Measurements from ENCODE around the gene VCAM1. TPM values are rescaled to one million over a fixed set of nuclear protein-coding genes. Genes with fewer than 3 reads are reported as not detected.
"Not testable (repeated sequence)": the region's sequence is repeated elsewhere in the genome, so short reads cannot be mapped to it uniquely, and the experiment has no call there.

VCAM1 gene
- total RNA-seq, 1 experiment from 2014 or later, result not detected

GRCh38 chr1:100778748-100779147 lies 59.2 kb downstream of the VCAM1 start:
- Histone ChIP-seq H2AFZ (ENCODE audit: low read length) (no peak overlapping the region), H3K4me3 (ENCODE audit: low read length) (no peak overlapping the region), H3K79me2 (ENCODE audit: low read length) (no peaks in the 10 kb centered on the region), H4K20me1 (ENCODE audit: low read length) (no peaks in the 10 kb centered on the region), H3K4me1 (ENCODE audit: insufficient read depth, low read length) (no peaks in the 10 kb centered on the region), H3K27me3 (ENCODE audit: low read length) (no peaks in the 10 kb centered on the region), H3K9me2 (replicated peaks; ENCODE audit: low read length) (no peaks in the 10 kb centered on the region), H3K4me2 (ENCODE audit: low read length) (no peak overlapping the region), H3K27ac (ENCODE audit: low read length) (no peak overlapping the region), H3F3A (ENCODE audit: low read length, unreplicated experiment) (no peaks in the 10 kb centered on the region), H3K9me3 (ENCODE audit: low read length) (no peaks in the 10 kb centered on the region), H3K9ac (ENCODE audit: low read length) (no peak overlapping the region), H3K36me3 (ENCODE audit: low read depth, low read length) (no peaks in the 10 kb centered on the region)
- DNase-seq (no peak), ATAC-seq (no peak)
- BruUV-seq (replicated peaks), result no TSS peak
- TF ChIP-seq EZH2 (IDR thresholded peaks at IDR 0.05; ENCODE audit: low read length, unreplicated experiment), result no peak
- TF ChIP-seq, protein P1, sequence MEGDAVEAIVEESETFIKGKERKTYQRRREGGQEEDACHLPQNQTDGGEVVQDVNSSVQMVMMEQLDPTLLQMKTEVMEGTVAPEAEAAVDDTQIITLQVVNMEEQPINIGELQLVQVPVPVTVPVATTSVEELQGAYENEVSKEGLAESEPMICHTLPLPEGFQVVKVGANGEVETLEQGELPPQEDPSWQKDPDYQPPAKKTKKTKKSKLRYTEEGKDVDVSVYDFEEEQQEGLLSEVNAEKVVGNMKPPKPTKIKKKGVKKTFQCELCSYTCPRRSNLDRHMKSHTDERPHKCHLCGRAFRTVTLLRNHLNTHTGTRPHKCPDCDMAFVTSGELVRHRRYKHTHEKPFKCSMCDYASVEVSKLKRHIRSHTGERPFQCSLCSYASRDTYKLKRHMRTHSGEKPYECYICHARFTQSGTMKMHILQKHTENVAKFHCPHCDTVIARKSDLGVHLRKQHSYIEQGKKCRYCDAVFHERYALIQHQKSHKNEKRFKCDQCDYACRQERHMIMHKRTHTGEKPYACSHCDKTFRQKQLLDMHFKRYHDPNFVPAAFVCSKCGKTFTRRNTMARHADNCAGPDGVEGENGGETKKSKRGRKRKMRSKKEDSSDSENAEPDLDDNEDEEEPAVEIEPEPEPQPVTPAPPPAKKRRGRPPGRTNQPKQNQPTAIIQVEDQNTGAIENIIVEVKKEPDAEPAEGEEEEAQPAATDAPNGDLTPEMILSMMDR (conservative IDR thresholded peaks at IDR 0.05; ENCODE audit: low read depth, low read length), result no peak
- no peak for TF ChIP-seq EZH2phosphoT487 (IDR thresholded peaks at IDR 0.05; ENCODE audit: borderline replicate concordance, low read length)
- intact Hi-C loops (cut with micrococcal nuclease), result no loop called here
- POLR2A ChIA-PET (ENCODE audit: unreplicated experiment), result no interaction called here
- CTCF ChIA-PET, result no interaction called here

DNA sequence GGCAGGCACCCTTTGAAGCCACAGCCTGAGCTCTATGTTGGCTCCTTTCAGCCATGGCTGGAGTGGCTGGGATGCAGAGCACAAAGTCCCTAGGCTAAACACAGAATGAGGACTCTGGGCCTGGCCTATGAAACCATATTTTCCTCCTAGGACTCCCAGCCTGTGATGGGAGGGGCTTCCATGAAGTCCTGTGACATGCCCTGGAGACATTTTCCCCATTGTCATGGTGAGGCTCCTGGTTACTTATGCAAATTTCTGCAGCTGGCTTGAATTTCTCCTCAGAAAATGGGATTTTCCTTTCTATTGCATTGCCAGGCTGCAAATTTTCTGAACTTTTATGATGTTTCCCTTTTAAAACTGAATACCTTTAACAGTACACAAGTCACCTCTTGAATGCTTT lies 61.3 kb downstream of the VCAM1 start:
- no TSS peak for BruUV-seq (replicated peaks)
- ATAC-seq, result no peak
- POLR2A ChIA-PET (ENCODE audit: unreplicated experiment), result no interaction called here

DNA sequence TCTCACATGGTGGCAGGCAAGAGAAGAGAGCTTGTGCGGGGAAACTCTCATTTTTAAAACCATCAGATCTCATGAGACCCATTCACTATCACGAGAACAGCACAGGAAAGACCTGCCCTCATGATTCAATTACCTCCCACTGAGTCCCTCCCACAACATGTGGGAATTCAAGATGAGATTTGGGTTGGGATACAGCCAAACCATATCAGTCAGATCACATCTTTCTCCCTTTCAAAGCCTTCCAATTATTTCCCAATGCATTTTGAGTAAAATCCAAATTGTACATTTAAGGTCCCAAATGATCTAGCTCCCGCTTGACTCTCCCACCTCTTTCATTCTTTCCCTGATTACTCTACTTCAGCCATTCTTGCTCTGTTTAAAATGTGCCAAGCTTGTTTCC lies 62.2 kb downstream of the VCAM1 start:
- H2AFZ ChIP-seq (ENCODE audit: low read length); DNase-seq; H4K20me1 ChIP-seq (ENCODE audit: low read length); intact Hi-C loops (cut with micrococcal nuclease); H3K27me3 ChIP-seq (ENCODE audit: low read length); H3K36me3 ChIP-seq (ENCODE audit: low read depth, low read length); H3K9me2 ChIP-seq (replicated peaks; ENCODE audit: low read length); H3K4me2 ChIP-seq (ENCODE audit: low read length); BruUV-seq (replicated peaks); H3K27ac ChIP-seq (ENCODE audit: low read length); H3K4me1 ChIP-seq (ENCODE audit: insufficient read depth, low read length); H3K9ac ChIP-seq (ENCODE audit: low read length); ATAC-seq; H3K9me3 ChIP-seq (ENCODE audit: low read length); H3K4me3 ChIP-seq (ENCODE audit: low read length); CTCF ChIA-PET; H3K79me2 ChIP-seq (ENCODE audit: low read length); POLR2A ChIA-PET (ENCODE audit: unreplicated experiment); H3F3A ChIP-seq (ENCODE audit: low read length, unreplicated experiment): not testable (repeated sequence)

More for the DNA sequence above, 61.3 kb downstream of the VCAM1 start:
- TF ChIP-seq EZH2phosphoT487 (IDR thresholded peaks at IDR 0.05; ENCODE audit: borderline replicate concordance, low read length) (no peak), EZH2 (IDR thresholded peaks at IDR 0.05; ENCODE audit: low read length, unreplicated experiment) (no peak)
- TF ChIP-seq, protein P1 (conservative IDR thresholded peaks at IDR 0.05; ENCODE audit: low read depth, low read length), result no peak
- H3F3A ChIP-seq (ENCODE audit: low read length, unreplicated experiment), result no peaks in the 10 kb centered on the region
- DNase-seq, result no peak
- H3K9ac ChIP-seq (ENCODE audit: low read length), result no peak overlapping the region
- no peaks in the 10 kb centered on the region for H3K9me2 ChIP-seq (replicated peaks; ENCODE audit: low read length)
- H3K4me2 ChIP-seq (ENCODE audit: low read length), result no peak overlapping the region
- CTCF ChIA-PET, result no interaction called here
- H3K4me1 ChIP-seq (ENCODE audit: insufficient read depth, low read length), result no peaks in the 10 kb centered on the region
- intact Hi-C loops (cut with micrococcal nuclease), result no loop called here
- no peak overlapping the region for H2AFZ ChIP-seq (ENCODE audit: low read length)
- no peak overlapping the region for H3K4me3 ChIP-seq (ENCODE audit: low read length)
- H3K36me3 ChIP-seq (ENCODE audit: low read depth, low read length), result no peaks in the 10 kb centered on the region
- no peaks in the 10 kb centered on the region for H3K27me3 ChIP-seq (ENCODE audit: low read length)
- no peak overlapping the region for H3K27ac ChIP-seq (ENCODE audit: low read length)
- H3K9me3 ChIP-seq (ENCODE audit: low read length), result no peaks in the 10 kb centered on the region
- no peaks in the 10 kb centered on the region for H3K79me2 ChIP-seq (ENCODE audit: low read length)
- no peaks in the 10 kb centered on the region for H4K20me1 ChIP-seq (ENCODE audit: low read length)
